Measurements from ENCODE around the gene KLF15. TPM values are rescaled to one million over a fixed set of nuclear protein-coding genes. Genes with fewer than 3 reads are reported as not detected.

KLF15 gene
- total RNA-seq, result 10 to 100 TPM in 1 of 2 donors, 1 to 10 TPM in 1; 7.9 to 15.8 TPM
- 10 to 100 TPM; 26.3 to 26.9 TPM for polyA plus RNA-seq (ENCODE audit: insufficient read length in 2 of 2)
- long read RNA-seq, donor 1, transcript KLF15-201 (3 exons, 2,574 nt), result major isoform, 5 of 5 reads
- long read RNA-seq, donor 1, partial matches to known transcripts, result 0 of 5 reads
- long read RNA-seq, donor 1, other reads (novel, unspliced or antisense), result 0 of 5 reads
- long read RNA-seq, donor 2, partial matches to known transcripts, result 0 of 4 reads
- long read RNA-seq, donor 2, other reads (novel, unspliced or antisense), result 0 of 4 reads
- long read RNA-seq, donor 3, partial matches to known transcripts, result 0 of 2 reads
- long read RNA-seq, donor 3, other reads (novel, unspliced or antisense), result 0 of 2 reads
- long read RNA-seq, donor 4, partial matches to known transcripts, result 0 of 4 reads
- long read RNA-seq, donor 4, other reads (novel, unspliced or antisense), result 0 of 4 reads

GRCh38 chr3:126357295-126358037, at the start of gene KLF15:
KLF15 (minus strand) TSS chr3:126357408; CDS start chr3:126352922, 4,486 bp downstream.
- peaks cover 2% of the 10 kb centered on the region for H3K27me3 ChIP-seq (ENCODE audit: control insufficient read depth, insufficient read depth, low read length)
- peak; percentile 69 to 96 (median 84) for DNase-seq (ENCODE audit: low read depth in 4 of 6, low spot score in 6 of 6)
- peak within 1 kb of the TSS; percentile 74 for H3K4me3 ChIP-seq (ENCODE audit: low read depth, low read length)
- H3K4me1 ChIP-seq (ENCODE audit: control insufficient read depth, insufficient read depth, low read length), result peaks cover 45% of the 10 kb centered on the region
- H3K36me3 ChIP-seq (ENCODE audit: control insufficient read depth, insufficient read depth, low read length), result peaks cover 17% of the 10 kb centered on the region
- under 1% methylated on average over 81 of the region's 86 CpGs for WGBS (ENCODE audit: insufficient coverage)
- H3K9me3 ChIP-seq (ENCODE audit: control insufficient read depth, insufficient read depth, low read length), result peaks cover 4% of the 10 kb centered on the region
- H3K27ac ChIP-seq (ENCODE audit: low read depth, low read length), result peak within 1 kb of the TSS; percentile 94

- no peak for DNase-seq (ENCODE audit: low read depth in 4 of 6, low spot score in 6 of 6)
- Histone ChIP-seq H3K9me3 (ENCODE audit: control insufficient read depth, insufficient read depth, low read length) (peaks cover 2% of the 10 kb centered on the region), H3K4me1 (ENCODE audit: control insufficient read depth, insufficient read depth, low read length) (no peaks in the 10 kb centered on the region), H3K27ac (ENCODE audit: low read depth, low read length) (no peak overlapping the region), H3K4me3 (ENCODE audit: low read depth, low read length) (no peak overlapping the region), H3K27me3 (ENCODE audit: control insufficient read depth, insufficient read depth, low read length) (no peaks in the 10 kb centered on the region), H3K36me3 (ENCODE audit: control insufficient read depth, insufficient read depth, low read length) (peaks cover 17% of the 10 kb centered on the region)
- 91% methylated on average over 13 of the region's 15 CpGs for WGBS (ENCODE audit: insufficient coverage)
Measured at GRCh38 chr3:126406389-126407296, 49.4 kb upstream of the KLF15 start.

- H3K27me3 ChIP-seq (ENCODE audit: control insufficient read depth, insufficient read depth, low read length), result no peaks in the 10 kb centered on the region
- no peak overlapping the region for H3K27ac ChIP-seq (ENCODE audit: low read depth, low read length)
- H3K4me3 ChIP-seq (ENCODE audit: low read depth, low read length), result no peak overlapping the region
- H3K36me3 ChIP-seq (ENCODE audit: control insufficient read depth, insufficient read depth, low read length), result peaks cover 27% of the 10 kb centered on the region
- no peak for DNase-seq (ENCODE audit: low read depth in 4 of 6, low spot score in 6 of 6)
- peaks cover 2% of the 10 kb centered on the region for H3K9me3 ChIP-seq (ENCODE audit: control insufficient read depth, insufficient read depth, low read length)
- WGBS (ENCODE audit: insufficient coverage), result 87% methylated on average over 12 of the region's 12 CpGs
- peaks cover 7% of the 10 kb centered on the region for H3K4me1 ChIP-seq (ENCODE audit: control insufficient read depth, insufficient read depth, low read length)
Measured at GRCh38 chr3:126402666-126403302, 45.6 kb upstream of the KLF15 start.

- Histone ChIP-seq H3K27ac (ENCODE audit: low read depth, low read length) (no peak overlapping the region), H3K4me3 (ENCODE audit: low read depth, low read length) (no peak overlapping the region), H3K9me3 (ENCODE audit: control insufficient read depth, insufficient read depth, low read length) (no peaks in the 10 kb centered on the region), H3K4me1 (ENCODE audit: control insufficient read depth, insufficient read depth, low read length) (peaks cover 10% of the 10 kb centered on the region), H3K27me3 (ENCODE audit: control insufficient read depth, insufficient read depth, low read length) (no peaks in the 10 kb centered on the region), H3K36me3 (ENCODE audit: control insufficient read depth, insufficient read depth, low read length) (peaks cover 29% of the 10 kb centered on the region)
- WGBS (ENCODE audit: insufficient coverage), result 82% methylated on average over 6 of the region's 6 CpGs
- DNase-seq (ENCODE audit: low read depth in 4 of 6, low spot score in 6 of 6), result no peak
Measured at GRCh38 chr3:126402178-126402577, 45.0 kb upstream of the KLF15 start.

GRCh38 chr3:126401611-126402160, 44.5 kb upstream of the KLF15 start:
- no peak overlapping the region for H3K27ac ChIP-seq (ENCODE audit: low read depth, low read length)
- H3K4me1 ChIP-seq (ENCODE audit: control insufficient read depth, insufficient read depth, low read length), result peaks cover 10% of the 10 kb centered on the region
- no peak overlapping the region for H3K4me3 ChIP-seq (ENCODE audit: low read depth, low read length)
- DNase-seq (ENCODE audit: low read depth in 4 of 6, low spot score in 6 of 6), result no peak
- H3K27me3 ChIP-seq (ENCODE audit: control insufficient read depth, insufficient read depth, low read length), result no peaks in the 10 kb centered on the region
- no peaks in the 10 kb centered on the region for H3K9me3 ChIP-seq (ENCODE audit: control insufficient read depth, insufficient read depth, low read length)
- 80% methylated on average over 8 of the region's 8 CpGs for WGBS (ENCODE audit: insufficient coverage)
- peaks cover 29% of the 10 kb centered on the region for H3K36me3 ChIP-seq (ENCODE audit: control insufficient read depth, insufficient read depth, low read length)

- no peak for DNase-seq (ENCODE audit: low read depth in 4 of 6, low spot score in 6 of 6)
- Histone ChIP-seq H3K36me3 (ENCODE audit: control insufficient read depth, insufficient read depth, low read length) (peaks cover 21% of the 10 kb centered on the region), H3K27me3 (ENCODE audit: control insufficient read depth, insufficient read depth, low read length) (no peaks in the 10 kb centered on the region), H3K27ac (ENCODE audit: low read depth, low read length) (no peak overlapping the region), H3K9me3 (ENCODE audit: control insufficient read depth, insufficient read depth, low read length) (no peaks in the 10 kb centered on the region), H3K4me3 (ENCODE audit: low read depth, low read length) (no peak overlapping the region), H3K4me1 (ENCODE audit: control insufficient read depth, insufficient read depth, low read length) (peaks cover 24% of the 10 kb centered on the region)
- 92% methylated on average over 3 of the region's 4 CpGs for WGBS (ENCODE audit: insufficient coverage)
Measured at GRCh38 chr3:126399756-126400155, 42.5 kb upstream of the KLF15 start.

- Histone ChIP-seq H3K27ac (ENCODE audit: low read depth, low read length) (no peak overlapping the region), H3K27me3 (ENCODE audit: control insufficient read depth, insufficient read depth, low read length) (no peaks in the 10 kb centered on the region), H3K4me3 (ENCODE audit: low read depth, low read length) (no peak overlapping the region), H3K36me3 (ENCODE audit: control insufficient read depth, insufficient read depth, low read length) (peaks cover 21% of the 10 kb centered on the region), H3K4me1 (ENCODE audit: control insufficient read depth, insufficient read depth, low read length) (peaks cover 28% of the 10 kb centered on the region), H3K9me3 (ENCODE audit: control insufficient read depth, insufficient read depth, low read length) (no peaks in the 10 kb centered on the region)
- WGBS (ENCODE audit: insufficient coverage), result 50% methylated on average over 1 of the region's 1 CpG
- no peak for DNase-seq (ENCODE audit: low read depth in 4 of 6, low spot score in 6 of 6)
Measured at GRCh38 chr3:126399351-126399735, 42.1 kb upstream of the KLF15 start.

GRCh38 chr3:126398423-126399350, 41.5 kb upstream of the KLF15 start:
- H3K4me3 ChIP-seq (ENCODE audit: low read depth, low read length), result no peak overlapping the region
- no peak for DNase-seq (ENCODE audit: low read depth in 4 of 6, low spot score in 6 of 6)
- H3K36me3 ChIP-seq (ENCODE audit: control insufficient read depth, insufficient read depth, low read length), result peaks cover 21% of the 10 kb centered on the region
- no peak overlapping the region for H3K27ac ChIP-seq (ENCODE audit: low read depth, low read length)
- no peaks in the 10 kb centered on the region for H3K27me3 ChIP-seq (ENCODE audit: control insufficient read depth, insufficient read depth, low read length)
- H3K9me3 ChIP-seq (ENCODE audit: control insufficient read depth, insufficient read depth, low read length), result no peaks in the 10 kb centered on the region
- WGBS (ENCODE audit: insufficient coverage), result 85% methylated on average over 14 of the region's 14 CpGs
- peaks cover 33% of the 10 kb centered on the region for H3K4me1 ChIP-seq (ENCODE audit: control insufficient read depth, insufficient read depth, low read length)

Data from spinal cord (tissue), 10 donors.